Measurements from ENCODE around the gene USP9X.

DNA sequence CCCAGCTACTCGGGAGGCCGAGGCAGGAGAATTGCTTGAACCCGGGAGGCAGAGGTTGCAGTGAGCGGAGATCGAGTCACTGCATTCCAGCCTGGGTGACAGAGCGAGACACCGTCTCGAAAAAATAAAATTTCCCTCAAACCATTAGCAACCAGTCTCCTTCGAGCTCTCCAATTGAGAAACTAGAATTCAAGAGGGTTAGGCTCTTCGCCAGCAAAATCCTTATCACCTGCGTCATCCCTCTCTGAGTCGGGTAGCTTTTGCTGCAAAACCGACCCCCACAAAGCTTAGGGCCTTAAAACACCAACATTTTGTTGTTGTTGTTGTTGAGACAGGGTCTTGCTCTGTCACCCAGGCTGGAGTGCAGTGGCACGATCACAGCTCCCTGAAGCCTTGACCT is 173.6 kb downstream of the USP9X start:
- TF ChIP-seq POLR2AphosphoS5 (IDR thresholded peaks at IDR 0.05; ENCODE audit: low read depth) (no peak), GABPA (IDR thresholded peaks at IDR 0.05; ENCODE audit: low read depth) (no peak)
- TF ChIP-seq, protein P1, sequence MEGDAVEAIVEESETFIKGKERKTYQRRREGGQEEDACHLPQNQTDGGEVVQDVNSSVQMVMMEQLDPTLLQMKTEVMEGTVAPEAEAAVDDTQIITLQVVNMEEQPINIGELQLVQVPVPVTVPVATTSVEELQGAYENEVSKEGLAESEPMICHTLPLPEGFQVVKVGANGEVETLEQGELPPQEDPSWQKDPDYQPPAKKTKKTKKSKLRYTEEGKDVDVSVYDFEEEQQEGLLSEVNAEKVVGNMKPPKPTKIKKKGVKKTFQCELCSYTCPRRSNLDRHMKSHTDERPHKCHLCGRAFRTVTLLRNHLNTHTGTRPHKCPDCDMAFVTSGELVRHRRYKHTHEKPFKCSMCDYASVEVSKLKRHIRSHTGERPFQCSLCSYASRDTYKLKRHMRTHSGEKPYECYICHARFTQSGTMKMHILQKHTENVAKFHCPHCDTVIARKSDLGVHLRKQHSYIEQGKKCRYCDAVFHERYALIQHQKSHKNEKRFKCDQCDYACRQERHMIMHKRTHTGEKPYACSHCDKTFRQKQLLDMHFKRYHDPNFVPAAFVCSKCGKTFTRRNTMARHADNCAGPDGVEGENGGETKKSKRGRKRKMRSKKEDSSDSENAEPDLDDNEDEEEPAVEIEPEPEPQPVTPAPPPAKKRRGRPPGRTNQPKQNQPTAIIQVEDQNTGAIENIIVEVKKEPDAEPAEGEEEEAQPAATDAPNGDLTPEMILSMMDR (IDR thresholded peaks at IDR 0.05; ENCODE audit: insufficient read depth, low read length), result no peak

All from HL-60 (cell line).